Astrocyte of the spinal cord (primary cell): Measurements from ENCODE around the gene ADO.

Experiments used
- DNase-seq: peaks from one replicate; pipeline ENCODE4 v3.0.0; 2011; ENCODE audit warnings: low read depth, low spot score
- H3K4me3 ChIP-seq: 2 replicates; pipeline ENCODE4 v1.5.1; 2011; ENCODE audit warnings: low read depth, mild to moderate bottlenecking, low read length, moderate library complexity
- CTCF ChIP-seq: IDR thresholded peaks from 2 replicates; pipeline ENCODE4 v1.5.1; 2012; ENCODE audit warnings: low read depth, mild to moderate bottlenecking, low read length, inconsistent platforms
- in situ Hi-C: cut with HindIII; loops from 2 replicates; pipeline ENCODE4 v1.10.0; 2017; ENCODE audit warnings: low sequenced_read_pairs

Gene ADO

GRCh38 chr10:62803724-62804355 is 680 bp upstream of the ADO start:
- no peak for TF ChIP-seq CTCF
- in situ Hi-C loops, result no loop called here
- no peak for DNase-seq
- peak overlapping the region; percentile 75 for H3K4me3 ChIP-seq

- in situ Hi-C loops, result no loop called here
- TF ChIP-seq CTCF, result no peak
- peak; percentile 45 for DNase-seq
- H3K4me3 ChIP-seq, result peak overlapping the region; percentile 75
These were observed 945 bp downstream of the ADO start for GRCh38 chr10:62805231-62806099.

GRCh38 chr10:62806251-62806650 is 1.7 kb downstream of the ADO start:
- peak overlapping the region; percentile 75 for H3K4me3 ChIP-seq
- TF ChIP-seq CTCF, result no peak
- no peak for DNase-seq
- in situ Hi-C loops, result no loop called here

- in situ Hi-C loops, result no loop called here
- no peak for TF ChIP-seq CTCF
- no peak for DNase-seq
- H3K4me3 ChIP-seq, result no peak overlapping the region
These were observed 5.8 kb downstream of the ADO start for GRCh38 chr10:62810156-62810902.

GRCh38 chr10:62811159-62811875 is 6.8 kb downstream of the ADO start:
- no peak for DNase-seq
- TF ChIP-seq CTCF, result no peak
- H3K4me3 ChIP-seq, result no peak overlapping the region
- in situ Hi-C loops, result no loop called here
